ENCODE measurements around the gene CCDC85C. TPM values are rescaled to one million over a fixed set of nuclear protein-coding genes. Genes with fewer than 3 reads are reported as not detected.

CCDC85C gene
- total and polyA plus RNA-seq, 4 donors = 4.0 to 23.9 (median 9.6) TPM

GRCh38 chr14:99520571-99521081 is 83.4 kb downstream of the CCDC85C start:
- Histone ChIP-seq H3K27ac (ENCODE audit: low read depth in 1 of 2, low read length in 2 of 2) (no peak overlapping the region), H3K36me3 (ENCODE audit: control insufficient read depth in 4 of 4, insufficient read depth in 3 of 4, low read depth in 1 of 4, low read length in 3 of 4) (peaks cover 0 to 8% (median 0%) of the 10 kb centered on the region in 4 donors), H3K9ac (ENCODE audit: low read depth in 1 of 2, low read length in 2 of 2) (no peak overlapping the region), H3K27me3 (ENCODE audit: control insufficient read depth in 4 of 4, insufficient read depth in 4 of 4, low read length in 3 of 4) (no peaks in the 10 kb centered on the region), H3K4me1 (ENCODE audit: control insufficient read depth in 4 of 4, insufficient read depth in 4 of 4, low read length in 3 of 4) (peaks cover 0 to 16% (median 3%) of the 10 kb centered on the region in 4 donors), H3K9me3 (ENCODE audit: control insufficient read depth in 4 of 4, low read length in 3 of 4) (no peaks in the 10 kb centered on the region), H3K4me3 (ENCODE audit: low read depth in 1 of 3, low read length in 3 of 3) (no peak overlapping the region)
- WGBS = 94% methylated on average over 11 of the region's 11 CpGs
- DNase-seq (ENCODE audit: low spot score) = no peak
- TF ChIP-seq ZBTB33 (IDR thresholded peaks at IDR 0.05) = no peak
- TF ChIP-seq CTCF (IDR thresholded peaks at IDR 0.05; ENCODE audit: low read depth, low read length, missing input control) = no peak
- no peak for TF ChIP-seq NR2F2 (IDR thresholded peaks at IDR 0.05)
- TF ChIP-seq TAF1 (conservative IDR thresholded peaks at IDR 0.05) = no peak
- TF ChIP-seq RAD21 (IDR thresholded peaks at IDR 0.05) = no peak
- no peak for TF ChIP-seq HNF4A (conservative IDR thresholded peaks at IDR 0.05)
- TF ChIP-seq SP1 (IDR thresholded peaks at IDR 0.05) = no peak
- no peak for TF ChIP-seq YY1 (IDR thresholded peaks at IDR 0.05)
- no peak for TF ChIP-seq FOXA2 (IDR thresholded peaks at IDR 0.05)
- TF ChIP-seq RXRA (IDR thresholded peaks at IDR 0.05) = no peak

GRCh38 chr14:99519931-99520421 is 84.0 kb downstream of the CCDC85C start:
- 89% methylated on average over 6 of the region's 6 CpGs for whole genome bisulfite sequencing
- H3K9me3 ChIP-seq (ENCODE audit: control insufficient read depth in 4 of 4, low read length in 3 of 4) = no peaks in the 10 kb centered on the region
- H3K27me3 ChIP-seq (ENCODE audit: control insufficient read depth in 4 of 4, insufficient read depth in 4 of 4, low read length in 3 of 4) = no peaks in the 10 kb centered on the region
- no peak overlapping the region for H3K9ac ChIP-seq (ENCODE audit: low read depth in 1 of 2, low read length in 2 of 2)
- H3K27ac ChIP-seq (ENCODE audit: low read depth in 1 of 2, low read length in 2 of 2) = no peak overlapping the region
- no peak for TF ChIP-seq REST (IDR thresholded peaks at IDR 0.05)
- no peak for TF ChIP-seq CTCF (IDR thresholded peaks at IDR 0.05; ENCODE audit: low read depth, low read length, missing input control)
- TF ChIP-seq FOXA2 (IDR thresholded peaks at IDR 0.05) = no peak
- no peak for TF ChIP-seq ZBTB33 (IDR thresholded peaks at IDR 0.05)
- no peak for TF ChIP-seq JUND (IDR thresholded peaks at IDR 0.05)
- TF ChIP-seq TAF1 (conservative IDR thresholded peaks at IDR 0.05) = no peak
- no peak for TF ChIP-seq SP1 (IDR thresholded peaks at IDR 0.05)
- no peak for TF ChIP-seq FOXA1 (IDR thresholded peaks at IDR 0.05)
- TF ChIP-seq MAX (IDR thresholded peaks at IDR 0.05) = no peak
- no peak for TF ChIP-seq RAD21 (IDR thresholded peaks at IDR 0.05)
- TF ChIP-seq HNF4G (IDR thresholded peaks at IDR 0.05) = no peak
- TF ChIP-seq EGR1 (IDR thresholded peaks at IDR 0.05; ENCODE audit: low read depth in 2 of 2) = no peak
- peaks cover 0 to 9% (median under 1%) of the 10 kb centered on the region in 4 donors for H3K36me3 ChIP-seq (ENCODE audit: control insufficient read depth in 4 of 4, insufficient read depth in 3 of 4, low read depth in 1 of 4, low read length in 3 of 4)
- no peak overlapping the region for H3K4me3 ChIP-seq (ENCODE audit: low read depth in 1 of 3, low read length in 3 of 3)
- no peak for DNase-seq (ENCODE audit: low spot score)
- H3K4me1 ChIP-seq (ENCODE audit: control insufficient read depth in 4 of 4, insufficient read depth in 4 of 4, low read length in 3 of 4) = peaks cover 0 to 16% (median 3%) of the 10 kb centered on the region in 4 donors

Data from liver (tissue), 9 donors.